Fibroblast of the aortic adventitia (primary cell): ENCODE measurements around the gene SH3GL3. TPM values are rescaled to one million over a fixed set of nuclear protein-coding genes. Genes with fewer than 3 reads are reported as not detected.

ENCODE experiments used
- DNase-seq: peaks from one replicate; pipeline ENCODE4 v3.0.0-alpha.2; 2010; ENCODE audit warnings: low read depth
- H3K4me3 ChIP-seq: 2 replicates; pipeline ENCODE4 v1.5.1; 2011; ENCODE audit warnings: low read depth, mild to moderate bottlenecking, control low read depth, low read length, moderate library complexity
- CTCF ChIP-seq: IDR thresholded peaks from 2 replicates; pipeline ENCODE4 v1.5.1; 2011; ENCODE audit warnings: mild to moderate bottlenecking, low read length, control low read depth, inconsistent platforms; ENCODE audit not compliant: insufficient read depth
- total RNA-seq: library from RNA; depleted of rRNA; stranded (reverse); fragments of >200 nt; gene quantifications from 2 replicates; pipeline ENCODE4 v1.2.3, GENCODE V29; 2012; ENCODE audit warnings: low replicate concordance

SH3GL3 gene
- total RNA-seq, 1 donor: 0.09 TPM

GRCh38 chr15:83472797-83473196 lies 25.7 kb downstream of the SH3GL3 start:
- DNase-seq: no peak
- TF ChIP-seq CTCF: no peak

GRCh38 chr15:83474578-83474977 lies 27.4 kb downstream of the SH3GL3 start:
- no peak overlapping the region for H3K4me3 ChIP-seq
- DNase-seq: no peak
- TF ChIP-seq CTCF: no peak

More at GRCh38 chr15:83472797-83473196, 25.7 kb downstream of the SH3GL3 start:
- H3K4me3 ChIP-seq: no peak overlapping the region

- no peak for TF ChIP-seq CTCF
- peak; percentile 6 for DNase-seq
- H3K4me3 ChIP-seq: no peak overlapping the region
Observed at GRCh38 chr15:83475551-83475950, 28.4 kb downstream of the SH3GL3 start.

- no peak for TF ChIP-seq CTCF
- DNase-seq: no peak
- no peak overlapping the region for H3K4me3 ChIP-seq
Observed at GRCh38 chr15:83476066-83476465, 28.9 kb downstream of the SH3GL3 start.

GRCh38 chr15:83476708-83477107 lies 29.6 kb downstream of the SH3GL3 start:
- no peak overlapping the region for H3K4me3 ChIP-seq
- TF ChIP-seq CTCF: no peak
- DNase-seq: no peak

GRCh38 chr15:83477172-83477807 lies 30.1 kb downstream of the SH3GL3 start:
- H3K4me3 ChIP-seq: no peak overlapping the region
- no peak for TF ChIP-seq CTCF
- no peak for DNase-seq
